Astrocyte (in vitro differentiated cells and primary cell): ENCODE results near the gene CDC42EP4.

Experiments
- EZH2 ChIP-seq: IDR thresholded peaks from 2 replicates; pipeline ENCODE4 v1.6.1; 2012; ENCODE audit warnings: mild to moderate bottlenecking, low read length, inconsistent platforms; ENCODE audit not compliant: insufficient read depth
- TF ChIP-seq, protein P1 (sequence below): IDR thresholded peaks from 2 replicates; pipeline ENCODE4 v1.5.1; 2011; ENCODE audit warnings: low read depth, mild to moderate bottlenecking, inconsistent platforms, low read length, moderate library complexity; ENCODE audit not compliant: insufficient read depth

DNA sequence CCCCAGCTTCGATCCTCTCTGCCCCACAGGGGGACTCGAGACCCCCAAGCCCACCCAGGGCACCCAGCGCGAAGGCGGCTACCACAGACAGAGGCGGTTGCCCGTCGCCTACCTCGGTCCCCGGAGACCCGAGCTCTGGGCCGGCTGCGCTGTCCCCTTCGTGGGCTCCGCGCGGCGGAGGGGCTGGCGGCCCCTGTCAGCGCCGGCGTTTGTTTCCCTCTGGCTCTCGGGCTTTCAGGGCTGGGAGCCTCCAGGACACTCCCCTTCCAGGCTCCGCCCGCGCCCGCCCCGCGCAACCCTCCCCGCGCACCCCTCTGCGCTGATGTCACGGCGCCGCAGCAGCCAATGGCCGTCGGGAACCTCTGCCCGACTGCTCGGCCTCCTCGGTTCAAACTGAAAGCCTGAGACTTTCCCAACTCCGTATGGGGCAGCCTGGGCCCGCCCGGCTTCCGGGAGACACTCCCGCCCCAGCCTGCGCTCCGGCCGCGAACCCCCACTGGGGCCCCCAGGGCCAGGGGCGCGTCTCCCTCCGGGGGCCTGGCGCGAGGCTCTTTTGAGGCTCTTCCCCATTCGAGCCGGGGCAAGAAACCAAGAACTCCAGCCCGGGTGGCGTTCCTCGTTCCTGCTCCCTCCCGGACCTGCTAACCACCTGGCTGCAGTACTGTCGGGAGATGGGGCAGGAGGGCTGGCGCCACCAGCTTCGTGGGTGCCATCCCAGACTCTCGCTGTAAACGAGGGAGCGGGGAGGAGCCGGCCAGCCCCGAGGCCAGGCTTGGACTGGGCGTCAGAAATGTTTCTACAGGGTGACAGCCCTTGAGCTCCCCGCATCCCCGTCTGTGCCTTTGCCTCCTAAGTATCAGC is at the start of gene CDC42EP4:
- TF ChIP-seq, protein P1, sequence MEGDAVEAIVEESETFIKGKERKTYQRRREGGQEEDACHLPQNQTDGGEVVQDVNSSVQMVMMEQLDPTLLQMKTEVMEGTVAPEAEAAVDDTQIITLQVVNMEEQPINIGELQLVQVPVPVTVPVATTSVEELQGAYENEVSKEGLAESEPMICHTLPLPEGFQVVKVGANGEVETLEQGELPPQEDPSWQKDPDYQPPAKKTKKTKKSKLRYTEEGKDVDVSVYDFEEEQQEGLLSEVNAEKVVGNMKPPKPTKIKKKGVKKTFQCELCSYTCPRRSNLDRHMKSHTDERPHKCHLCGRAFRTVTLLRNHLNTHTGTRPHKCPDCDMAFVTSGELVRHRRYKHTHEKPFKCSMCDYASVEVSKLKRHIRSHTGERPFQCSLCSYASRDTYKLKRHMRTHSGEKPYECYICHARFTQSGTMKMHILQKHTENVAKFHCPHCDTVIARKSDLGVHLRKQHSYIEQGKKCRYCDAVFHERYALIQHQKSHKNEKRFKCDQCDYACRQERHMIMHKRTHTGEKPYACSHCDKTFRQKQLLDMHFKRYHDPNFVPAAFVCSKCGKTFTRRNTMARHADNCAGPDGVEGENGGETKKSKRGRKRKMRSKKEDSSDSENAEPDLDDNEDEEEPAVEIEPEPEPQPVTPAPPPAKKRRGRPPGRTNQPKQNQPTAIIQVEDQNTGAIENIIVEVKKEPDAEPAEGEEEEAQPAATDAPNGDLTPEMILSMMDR = no peak
- TF ChIP-seq EZH2 = no peak
